ENCODE measurements around the gene SPTAN1. TPM values are rescaled to one million over a fixed set of nuclear protein-coding genes. Genes with fewer than 3 reads are reported as not detected.
"Not testable (repeated sequence)": the region's sequence is repeated elsewhere in the genome, so short reads cannot be mapped to it uniquely, and the experiment has no call there.

The SPTAN1 gene
- total RNA-seq, result 100 to 1,000 TPM; 223 to 390 (median 286) TPM

DNA sequence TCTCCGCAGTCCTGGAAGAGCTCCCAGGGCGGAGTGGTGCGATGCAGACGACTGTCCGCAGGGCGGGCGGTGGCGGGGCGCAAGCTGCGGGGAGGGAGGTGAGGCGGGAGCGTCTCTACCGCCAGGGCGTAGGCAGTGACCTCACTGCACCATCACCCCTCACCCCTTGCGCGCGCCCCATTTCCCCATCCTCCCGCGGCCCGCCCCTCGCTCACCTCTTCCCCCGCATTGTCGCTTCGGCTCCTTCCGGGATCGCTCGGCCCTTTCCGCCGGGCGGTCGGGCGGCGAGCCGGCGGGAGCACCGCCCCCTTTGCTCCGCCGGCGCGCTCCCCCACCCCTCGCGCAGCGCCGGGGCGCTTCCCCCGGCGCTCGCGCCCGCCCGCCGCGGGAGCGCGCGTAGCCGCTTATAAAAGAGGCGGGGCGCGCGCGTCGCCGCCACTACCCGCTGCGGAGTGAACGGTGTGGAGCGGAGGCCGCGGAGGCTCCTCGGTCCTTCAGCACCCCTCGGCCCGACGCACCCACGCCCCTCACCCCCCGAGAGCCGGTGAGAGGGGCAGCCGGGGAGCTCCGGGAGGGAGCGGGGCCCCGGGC lies at the start of gene SPTAN1:
SPTAN1 (plus strand) TSS at position 435 of the 591 bp plus-strand sequence. CDS start 14,154 bp downstream, outside the sequence.
- no CpG with 5 or more reads among the region's 81 CpGs for WGBS, 2 donors (ENCODE audit: low coverage in 1 of 2)
- Histone ChIP-seq H3K4me3 (peak within 1 kb of the TSS; percentile 65 to 87), H3K4me1 (peaks cover 18 to 73% (median 34%) of the 10 kb centered on the region in 3 donors), H3K27me3 (no peaks in the 10 kb centered on the region), H3K9me3 (no peaks in the 10 kb centered on the region), H3K27ac (peak within 1 kb of the TSS; percentile 97 to 100 (median 98)), H3K36me3 (no peaks in the 10 kb centered on the region)
- no peak for TF ChIP-seq EP300 (IDR thresholded peaks at IDR 0.05)
- TF ChIP-seq POLR2A (IDR thresholded peaks at IDR 0.05), result peak; percentile 100
- TF ChIP-seq POLR2AphosphoS5 (IDR thresholded peaks at IDR 0.05), result peak; percentile 100
- TF ChIP-seq, protein P1, sequence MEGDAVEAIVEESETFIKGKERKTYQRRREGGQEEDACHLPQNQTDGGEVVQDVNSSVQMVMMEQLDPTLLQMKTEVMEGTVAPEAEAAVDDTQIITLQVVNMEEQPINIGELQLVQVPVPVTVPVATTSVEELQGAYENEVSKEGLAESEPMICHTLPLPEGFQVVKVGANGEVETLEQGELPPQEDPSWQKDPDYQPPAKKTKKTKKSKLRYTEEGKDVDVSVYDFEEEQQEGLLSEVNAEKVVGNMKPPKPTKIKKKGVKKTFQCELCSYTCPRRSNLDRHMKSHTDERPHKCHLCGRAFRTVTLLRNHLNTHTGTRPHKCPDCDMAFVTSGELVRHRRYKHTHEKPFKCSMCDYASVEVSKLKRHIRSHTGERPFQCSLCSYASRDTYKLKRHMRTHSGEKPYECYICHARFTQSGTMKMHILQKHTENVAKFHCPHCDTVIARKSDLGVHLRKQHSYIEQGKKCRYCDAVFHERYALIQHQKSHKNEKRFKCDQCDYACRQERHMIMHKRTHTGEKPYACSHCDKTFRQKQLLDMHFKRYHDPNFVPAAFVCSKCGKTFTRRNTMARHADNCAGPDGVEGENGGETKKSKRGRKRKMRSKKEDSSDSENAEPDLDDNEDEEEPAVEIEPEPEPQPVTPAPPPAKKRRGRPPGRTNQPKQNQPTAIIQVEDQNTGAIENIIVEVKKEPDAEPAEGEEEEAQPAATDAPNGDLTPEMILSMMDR (IDR thresholded peaks at IDR 0.05), result peak in 3 of 4 experiments; percentile 22 to 44 (median 43)
- ATAC-seq, result peak; percentile 84

DNA sequence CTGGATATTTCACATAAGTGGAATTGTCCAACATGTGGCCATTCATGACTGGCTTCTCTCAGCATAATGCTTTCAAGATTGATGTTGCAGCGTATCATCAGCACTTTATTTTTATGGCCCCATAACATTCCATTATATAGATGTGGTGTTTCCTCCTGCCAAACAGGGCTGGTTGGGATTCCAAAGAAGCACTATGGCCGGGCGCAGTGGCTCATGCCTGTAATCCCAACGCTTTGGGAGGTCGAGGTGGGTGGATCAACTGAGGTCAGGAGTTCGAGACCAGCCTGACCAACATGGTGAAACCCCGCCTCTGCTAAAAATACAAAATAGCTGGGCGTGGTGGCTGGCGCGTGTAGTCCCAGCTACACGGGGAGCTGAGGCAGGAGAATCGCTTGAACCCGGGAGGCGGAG lies 49.0 kb upstream of the SPTAN1 start:
- Histone ChIP-seq H3K4me3 (peak overlapping the region in 1 of 2 donors; percentile 91), H3K4me1 (peaks cover 0 to 24% (median 16%) of the 10 kb centered on the region in 3 donors), H3K36me3 (peaks cover 0 to 30% of the 10 kb centered on the region in 2 donors), H3K27ac (peak overlapping the region in 1 of 4 donors; percentile 82)
- WGBS, 2 donors (ENCODE audit: low coverage in 1 of 2), result 36 to 70% methylated on average over 6 to 14 of the region's 14 CpGs
- not testable (repeated sequence) for H3K27me3 ChIP-seq, H3K9me3 ChIP-seq, ATAC-seq

DNA sequence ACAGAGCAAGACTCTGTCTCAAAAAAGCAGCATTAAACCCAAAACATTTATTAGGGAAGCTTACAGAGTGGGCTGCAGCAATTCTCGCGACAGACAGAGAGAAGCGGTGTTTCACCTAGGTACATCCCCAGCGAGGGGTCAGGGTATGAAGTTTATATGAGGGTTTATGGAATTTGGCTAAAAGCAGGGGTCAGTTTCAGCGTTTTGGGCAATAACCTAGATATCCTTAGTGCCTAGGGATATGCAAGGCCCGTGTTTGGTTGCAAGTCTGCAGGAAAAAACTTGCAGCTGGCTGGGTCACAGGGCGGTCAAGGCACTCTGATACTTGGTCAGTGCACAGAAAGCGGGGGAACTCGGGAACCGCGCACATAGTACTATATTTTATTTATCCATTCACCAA lies 48.5 kb upstream of the SPTAN1 start:
- Histone ChIP-seq H3K27ac (peak overlapping the region in 3 of 4 donors; percentile 82 to 92 (median 90)), H3K36me3 (peaks cover 0 to 28% of the 10 kb centered on the region in 2 donors), H3K27me3 (no peaks in the 10 kb centered on the region), H3K4me1 (peaks cover 0 to 24% (median 16%) of the 10 kb centered on the region in 3 donors), H3K9me3 (no peaks in the 10 kb centered on the region), H3K4me3 (peak overlapping the region; percentile 49 to 91)
- ATAC-seq, result no peak
- 13 to 15% methylated on average over 6 to 11 of the region's 11 CpGs for WGBS, 2 donors (ENCODE audit: low coverage in 1 of 2)
- TF ChIP-seq POLR2A (IDR thresholded peaks at IDR 0.05), result no peak
- no peak for TF ChIP-seq EP300 (IDR thresholded peaks at IDR 0.05)
- TF ChIP-seq, protein P1 (IDR thresholded peaks at IDR 0.05), result no peak
- TF ChIP-seq POLR2AphosphoS5 (IDR thresholded peaks at IDR 0.05), result no peak

DNA sequence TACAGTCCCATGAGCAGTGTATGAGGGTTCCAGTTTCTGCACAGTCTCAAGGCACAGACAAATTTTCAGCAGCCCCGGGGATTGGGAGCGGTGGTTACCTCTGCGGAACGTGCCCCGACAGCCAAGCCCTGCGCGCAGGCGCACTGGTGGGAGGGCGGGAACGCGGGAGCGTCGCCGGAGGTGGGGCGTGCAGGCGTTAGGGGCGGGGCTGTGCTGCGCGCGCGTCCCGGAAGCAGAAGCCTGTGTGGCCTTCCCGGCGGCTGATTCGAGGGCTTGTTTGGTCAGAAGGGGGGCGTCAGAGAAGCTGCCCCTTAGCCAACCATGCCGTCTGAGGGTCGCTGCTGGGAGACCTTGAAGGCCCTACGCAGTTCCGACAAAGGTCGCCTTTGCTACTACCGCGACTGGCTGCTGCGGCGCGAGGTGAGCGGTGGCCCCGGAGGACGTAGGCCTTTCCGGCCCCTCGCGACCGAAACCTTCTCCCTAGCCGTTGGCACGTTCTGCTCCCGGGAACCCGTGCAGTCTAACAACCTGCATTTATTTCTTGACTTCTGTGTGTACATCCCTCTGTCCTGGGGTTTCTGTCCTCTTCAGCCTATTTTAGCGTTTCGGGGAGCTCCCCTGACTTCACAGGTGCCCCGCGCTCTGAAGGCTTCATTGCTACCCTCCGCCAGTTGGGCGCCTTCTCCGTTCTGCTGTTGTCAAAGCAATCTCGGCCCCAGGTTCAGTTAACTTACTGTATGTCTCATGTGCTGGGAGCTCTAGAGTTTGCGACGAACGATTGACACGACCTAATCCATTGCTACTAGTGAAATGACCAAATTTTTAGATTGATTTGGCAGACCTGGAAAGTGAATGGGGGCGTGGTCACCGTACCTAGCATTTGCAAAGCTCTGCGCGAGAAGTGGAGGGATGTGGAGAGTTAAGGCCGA lies 47.6 kb upstream of the SPTAN1 start, which contains the start of gene GLE1:
GLE1 (plus strand) TSS at position 235 of the 929 bp plus-strand sequence; CDS start at position 322, 87 bp downstream.
- peak within 1 kb of the TSS; percentile 49 to 91 for H3K4me3 ChIP-seq
- H3K27me3 ChIP-seq, result no peaks in the 10 kb centered on the region
- peaks cover 0 to 24% (median 16%) of the 10 kb centered on the region in 3 donors for H3K4me1 ChIP-seq
- peaks cover 0 to 28% of the 10 kb centered on the region in 2 donors for H3K36me3 ChIP-seq
- H3K27ac ChIP-seq, result peak within 1 kb of the TSS; percentile 29 to 92 (median 86)
- H3K9me3 ChIP-seq, result no peaks in the 10 kb centered on the region
- peak; percentile 99 for ATAC-seq
- TF ChIP-seq, protein P1 (IDR thresholded peaks at IDR 0.05), result peak in 1 of 4 experiments; percentile 17
- TF ChIP-seq EP300 (IDR thresholded peaks at IDR 0.05) (no peak), POLR2A (IDR thresholded peaks at IDR 0.05) (peak; percentile 57 to 64), POLR2AphosphoS5 (IDR thresholded peaks at IDR 0.05) (peak; percentile 77)
- WGBS, 2 donors (ENCODE audit: low coverage in 1 of 2), result 0% methylated on average over 20 to 30 of the region's 64 CpGs

DNA sequence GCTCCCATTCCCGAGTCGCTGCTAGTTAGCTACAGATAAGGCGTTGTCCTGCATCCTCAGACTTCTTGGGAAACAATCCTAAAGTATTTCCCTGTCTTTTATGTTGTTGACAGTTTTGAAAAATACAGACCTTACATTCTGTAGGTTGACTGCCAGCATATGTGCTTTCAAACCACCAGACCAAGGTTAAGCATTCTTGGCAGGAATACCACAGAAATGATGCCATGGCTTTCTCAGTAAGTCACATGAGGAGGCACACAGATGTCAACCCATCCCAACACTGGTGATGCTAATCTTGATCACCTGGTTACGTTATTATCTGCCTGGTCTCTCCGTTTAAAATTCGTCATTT lies 47.0 kb upstream of the SPTAN1 start:
- ATAC-seq, result no peak
- TF ChIP-seq POLR2A (IDR thresholded peaks at IDR 0.05), result no peak
- TF ChIP-seq, protein P1 (IDR thresholded peaks at IDR 0.05), result no peak
- TF ChIP-seq EP300 (IDR thresholded peaks at IDR 0.05), result no peak
- TF ChIP-seq POLR2AphosphoS5 (IDR thresholded peaks at IDR 0.05), result no peak
- peaks cover 0 to 24% (median 16%) of the 10 kb centered on the region in 3 donors for H3K4me1 ChIP-seq
- H3K36me3 ChIP-seq, result peaks cover 0 to 28% of the 10 kb centered on the region in 2 donors
- WGBS, 2 donors (ENCODE audit: low coverage in 1 of 2), result 26 to 29% methylated on average over 6 of the region's 6 CpGs
- H3K27me3 ChIP-seq, result no peaks in the 10 kb centered on the region
- H3K27ac ChIP-seq, result peak overlapping the region in 3 of 4 donors; percentile 82 to 92 (median 90)
- H3K9me3 ChIP-seq, result no peaks in the 10 kb centered on the region
- peak overlapping the region; percentile 49 to 91 for H3K4me3 ChIP-seq

DNA sequence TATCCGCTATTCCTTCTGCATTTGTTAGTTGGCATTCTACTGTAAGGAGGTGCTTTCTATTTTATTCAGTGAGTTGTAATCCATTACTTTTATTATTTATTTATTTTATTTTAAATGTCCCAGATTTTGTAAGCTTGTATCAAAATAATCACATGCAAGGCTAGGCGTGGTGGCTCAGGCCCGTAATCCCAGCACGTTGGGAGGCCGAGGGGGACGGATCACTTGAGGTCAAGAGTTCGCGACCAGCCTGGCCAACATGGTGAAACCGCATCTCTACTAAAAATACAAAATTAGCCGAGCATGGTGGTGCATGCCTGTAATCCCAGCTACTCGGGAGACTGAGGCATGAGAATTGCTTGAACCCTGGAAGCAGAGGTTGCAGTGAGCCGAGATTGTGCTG lies 46.5 kb upstream of the SPTAN1 start:
- Histone ChIP-seq H3K4me1 (peaks cover 0 to 24% (median 16%) of the 10 kb centered on the region in 3 donors), H3K36me3 (peaks cover 0 to 28% of the 10 kb centered on the region in 2 donors)
- H3K4me3 ChIP-seq, ATAC-seq, H3K9me3 ChIP-seq, H3K27ac ChIP-seq, H3K27me3 ChIP-seq: not testable (repeated sequence)
- 75 to 84% methylated on average over 7 to 12 of the region's 12 CpGs for WGBS, 2 donors (ENCODE audit: low coverage in 1 of 2)

All from gastroesophageal sphincter (tissue), 4 donors.